HG03571 (cell line): ENCODE data around the gene NAPEPLD.
"Not testable (repeated sequence)": the region's sequence is repeated elsewhere in the genome, so short reads cannot be mapped to it uniquely, and the experiment has no call there.

Experiments
- ATAC-seq: cut with Tn5 transposase; IDR thresholded peaks from one replicate; pipeline ENCODE4 v1.9.1; 2021; ENCODE audit not compliant: unreplicated experiment

NAPEPLD gene

GRCh38 chr7:103071000-103071399 lies 77.9 kb downstream of the NAPEPLD start:
- ATAC-seq, result no peak

- ATAC-seq, result no peak
Observed at GRCh38 chr7:103068414-103069403, 80.2 kb downstream of the NAPEPLD start.

GRCh38 chr7:103065667-103066066 lies 83.2 kb downstream of the NAPEPLD start:
- ATAC-seq, result no peak

DNA sequence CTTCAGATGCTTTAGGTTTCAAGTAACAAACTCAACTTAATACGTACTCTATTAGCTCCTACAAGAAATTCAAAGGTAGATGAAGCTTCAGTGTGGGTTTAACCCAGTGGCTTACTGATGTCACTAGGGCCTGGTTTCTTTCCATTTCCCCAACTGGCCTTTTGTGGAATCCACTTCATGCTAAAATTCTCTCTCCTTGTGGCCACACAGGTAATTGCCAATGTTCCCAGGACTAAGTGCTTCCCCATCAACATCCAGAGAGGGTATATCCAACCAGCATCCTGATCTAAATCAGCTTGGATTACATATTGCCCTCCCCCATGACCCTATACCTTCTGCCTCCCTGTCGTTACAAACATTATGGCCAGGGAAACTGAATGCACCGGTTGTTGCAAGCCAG lies 85.0 kb downstream of the NAPEPLD start:
- ATAC-seq, result no peak

GRCh38 chr7:103059471-103059870 lies 89.4 kb downstream of the NAPEPLD start:
- no peak for ATAC-seq

GRCh38 chr7:103058122-103058521 lies 90.8 kb downstream of the NAPEPLD start:
- no peak for ATAC-seq

GRCh38 chr7:103056006-103056405 lies 92.9 kb downstream of the NAPEPLD start:
- not testable (repeated sequence) for ATAC-seq

- ATAC-seq, result no peak
Observed at GRCh38 chr7:103051519-103051918, 97.4 kb downstream of the NAPEPLD start.
